HG03457 (cell line): ENCODE results near the gene NUP85.
"Not testable (repeated sequence)": the region's sequence is repeated elsewhere in the genome, so short reads cannot be mapped to it uniquely, and the experiment has no call there.

ENCODE experiments used
- ATAC-seq: cut with Tn5 transposase; IDR thresholded peaks from one replicate; pipeline ENCODE4 v1.9.1; 2021; ENCODE audit warnings: moderate number of reproducible peaks; ENCODE audit not compliant: unreplicated experiment

NUP85 gene

DNA sequence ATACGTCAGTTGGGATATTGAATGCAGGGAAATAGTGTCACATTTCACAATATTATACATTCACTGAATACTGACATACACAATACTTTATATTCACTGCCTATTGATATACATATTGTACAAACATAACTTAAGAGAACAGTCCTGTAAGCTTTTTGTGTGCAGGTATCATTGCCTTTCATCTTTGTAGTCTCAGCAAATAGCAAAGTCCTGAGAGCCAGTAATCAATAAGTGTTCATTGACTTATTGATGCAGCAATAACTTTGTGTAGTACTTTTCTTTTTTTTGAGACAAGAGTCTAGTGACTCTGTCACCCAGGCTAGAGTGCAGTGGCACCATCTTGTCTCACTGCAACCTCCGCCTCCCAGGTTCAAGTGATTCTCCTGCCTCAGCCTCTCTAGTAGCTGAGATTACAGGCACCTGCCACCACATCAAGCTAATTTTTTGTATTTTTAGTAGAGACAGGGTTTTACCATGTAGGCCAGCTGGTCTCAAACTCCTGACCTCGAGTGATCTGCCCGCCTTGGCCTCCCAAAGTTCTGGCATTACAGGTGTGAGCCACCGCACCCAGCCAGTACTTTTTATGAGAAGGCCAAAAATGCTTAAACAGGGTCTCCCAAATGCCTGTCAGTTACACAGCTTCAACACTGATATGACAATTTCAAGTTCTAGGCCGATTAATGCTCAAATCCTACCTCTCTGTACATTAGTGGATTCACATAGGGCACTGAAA lies 5.4 kb upstream of the NUP85 start:
- no peak for ATAC-seq

DNA sequence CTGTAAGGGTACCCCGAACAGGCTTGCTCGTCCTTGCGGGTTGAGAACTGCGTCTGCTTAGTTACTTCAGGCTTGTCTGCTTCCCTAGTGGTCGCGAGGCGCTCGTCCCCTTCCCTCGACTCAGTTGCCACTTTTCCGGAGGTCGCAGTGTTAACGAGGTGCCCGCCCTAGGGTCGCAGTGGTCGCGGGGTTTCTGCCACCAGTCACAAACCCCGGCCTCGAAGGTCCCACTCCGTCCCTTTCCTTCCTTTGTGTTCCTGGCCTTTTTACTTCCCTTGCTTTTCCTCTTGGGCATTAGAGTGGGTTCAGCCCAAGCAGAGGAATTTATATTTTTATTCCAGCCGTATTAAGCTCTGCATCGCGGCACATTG lies 299 bp downstream of the NUP85 start:
- ATAC-seq: no peak

DNA sequence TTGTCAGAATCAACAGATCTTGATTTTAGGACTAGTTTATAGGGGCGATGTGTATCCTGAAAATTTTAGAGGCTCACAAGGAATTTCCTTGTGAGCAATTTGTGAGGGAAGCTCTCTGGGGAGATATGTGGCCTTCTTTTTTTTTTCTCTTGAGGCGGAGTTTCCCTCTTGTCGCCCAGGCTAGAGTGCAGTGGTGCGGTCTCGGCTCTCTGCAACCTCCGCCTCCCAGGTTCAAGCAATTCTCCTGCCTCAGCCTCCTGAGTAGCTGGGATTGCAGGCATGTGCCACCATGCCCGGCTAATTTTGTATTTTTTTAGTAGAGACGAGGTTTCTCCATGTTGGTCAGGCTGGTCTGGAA lies 1.6 kb downstream of the NUP85 start:
- not testable (repeated sequence) for ATAC-seq

DNA sequence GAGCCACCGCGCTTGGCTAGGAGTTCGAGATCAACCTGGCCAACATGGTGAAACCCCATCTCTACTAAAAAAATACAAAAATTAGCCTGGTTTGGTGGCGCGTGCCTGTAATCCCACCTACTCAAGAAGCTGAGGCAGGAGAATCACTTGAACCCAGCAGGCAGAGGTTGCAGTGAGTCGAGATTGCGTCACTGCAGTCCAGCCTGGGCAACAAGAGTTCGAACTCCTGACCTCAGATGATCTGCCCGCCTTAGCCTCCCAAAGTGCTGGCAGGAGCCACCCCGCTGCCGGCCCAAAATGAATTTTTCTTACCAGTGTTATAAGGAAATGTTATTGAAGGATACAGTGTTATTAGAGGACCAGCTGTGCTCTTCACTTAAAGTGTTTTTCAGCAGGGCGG lies 2.3 kb downstream of the NUP85 start:
- no peak for ATAC-seq

DNA sequence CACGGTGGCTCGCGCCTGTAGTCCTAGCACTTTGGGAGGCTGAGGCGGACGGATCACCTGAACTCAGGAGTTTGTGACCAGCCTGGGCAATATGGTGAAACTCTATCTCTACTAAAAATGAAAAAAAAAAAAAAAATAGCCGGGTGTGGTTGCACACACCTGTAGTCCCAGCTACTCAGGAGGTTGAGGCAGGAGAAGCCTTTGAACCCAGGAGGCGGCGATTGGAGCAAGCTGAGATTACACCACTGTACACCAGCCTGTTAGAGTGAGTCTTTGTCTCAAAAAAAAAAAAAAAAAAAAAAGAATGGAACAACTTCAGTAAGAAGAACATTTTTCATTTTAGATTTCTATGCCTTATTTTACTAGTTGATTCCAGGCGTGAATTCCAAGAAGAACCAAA lies 2.7 kb downstream of the NUP85 start:
- no peak for ATAC-seq

DNA sequence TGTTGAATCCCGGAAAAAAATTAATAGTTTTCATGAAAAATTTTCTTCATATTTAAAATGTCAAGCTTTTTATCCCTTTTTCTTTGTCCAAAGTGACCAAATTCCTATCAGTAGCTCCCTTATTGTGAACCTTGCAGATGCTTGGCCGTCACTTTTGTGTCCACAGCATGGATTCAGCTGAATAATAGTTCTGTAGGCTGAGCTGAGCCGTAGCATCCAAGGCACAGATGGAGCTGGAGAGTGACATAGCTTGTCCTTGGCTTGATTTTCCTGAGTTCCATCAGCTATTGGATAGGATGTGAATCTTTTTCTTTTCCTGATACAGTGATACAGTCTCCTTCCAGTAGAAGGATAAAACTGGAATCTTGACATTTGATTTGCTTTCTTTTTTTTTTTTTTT lies 3.6 kb downstream of the NUP85 start:
- no peak for ATAC-seq

DNA sequence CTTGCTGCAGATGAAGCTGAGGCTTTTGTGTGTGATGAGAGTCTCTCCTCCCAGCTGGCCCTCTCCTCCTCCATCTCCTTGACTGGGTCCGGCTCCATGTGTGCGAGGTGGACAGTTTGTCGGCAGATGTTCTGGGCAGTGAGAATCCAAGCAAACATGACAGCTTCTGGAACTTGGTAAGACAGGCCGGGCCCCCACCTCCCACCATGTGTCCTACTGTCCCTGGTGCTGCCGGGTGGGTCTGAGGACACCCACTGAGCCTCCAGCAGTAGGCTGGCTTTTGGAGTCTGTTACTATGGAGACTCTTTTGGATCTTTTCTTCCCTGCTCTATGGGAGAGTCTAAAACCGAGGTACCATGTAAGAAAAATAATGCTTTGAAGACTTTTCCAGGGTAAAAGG lies 12.7 kb downstream of the NUP85 start:
- no peak for ATAC-seq

DNA sequence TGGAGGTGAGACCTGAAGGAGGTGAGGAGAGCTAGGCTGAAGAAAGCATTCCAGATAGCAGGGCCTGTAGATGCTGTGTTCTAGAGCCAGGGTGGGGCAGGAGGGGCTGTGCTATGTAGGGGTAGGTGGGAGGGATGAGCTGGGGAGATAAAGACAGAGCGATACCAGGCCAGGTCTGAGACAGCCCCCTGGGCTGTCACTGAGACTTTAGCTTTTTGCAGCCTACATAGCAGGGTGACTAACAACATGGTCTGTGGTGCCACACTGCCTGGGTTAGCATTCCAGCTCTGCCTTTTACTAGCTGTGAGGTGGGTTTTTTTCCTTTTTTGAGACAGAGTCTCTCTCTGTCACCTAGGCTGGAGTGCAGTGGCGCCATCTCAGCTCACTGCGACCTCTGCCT lies 14.3 kb downstream of the NUP85 start:
- ATAC-seq: no peak

DNA sequence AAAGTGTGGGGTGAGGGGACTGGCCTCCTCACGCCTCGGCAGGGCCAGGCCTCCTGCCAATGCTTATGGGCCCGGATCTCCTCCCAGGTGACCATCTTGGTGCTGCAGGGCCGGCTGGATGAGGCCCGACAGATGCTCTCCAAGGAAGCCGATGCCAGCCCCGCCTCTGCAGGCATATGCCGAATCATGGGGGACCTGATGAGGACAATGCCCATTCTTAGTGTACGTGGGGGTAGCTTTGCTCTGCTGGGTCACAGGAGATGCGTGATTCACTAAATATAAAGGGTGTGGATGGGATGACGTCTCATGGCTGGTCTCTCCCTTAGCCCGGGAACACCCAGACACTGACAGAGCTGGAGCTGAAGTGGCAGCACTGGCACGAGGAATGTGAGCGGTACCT lies 19.5 kb downstream of the NUP85 start:
- no peak for ATAC-seq

DNA sequence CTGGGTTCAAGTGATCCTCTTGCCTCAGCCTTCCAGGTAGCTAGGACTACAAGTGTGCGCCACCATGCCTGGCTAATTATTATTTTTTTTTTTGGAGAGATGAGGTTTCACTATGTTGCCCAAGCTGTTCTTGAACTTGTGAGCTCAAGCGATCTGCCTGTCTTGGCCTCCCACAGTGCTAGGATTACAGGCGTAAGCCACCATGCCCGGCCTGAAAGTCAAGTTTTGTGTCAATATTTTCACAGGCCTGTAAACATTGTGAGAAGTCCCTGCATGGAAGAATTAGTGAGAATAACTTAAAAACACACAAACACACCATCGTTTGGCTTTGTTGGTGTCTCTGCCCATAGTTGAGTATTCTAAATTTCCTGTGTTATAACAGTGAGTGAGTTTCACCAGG lies 22.2 kb downstream of the NUP85 start:
- ATAC-seq: no peak

DNA sequence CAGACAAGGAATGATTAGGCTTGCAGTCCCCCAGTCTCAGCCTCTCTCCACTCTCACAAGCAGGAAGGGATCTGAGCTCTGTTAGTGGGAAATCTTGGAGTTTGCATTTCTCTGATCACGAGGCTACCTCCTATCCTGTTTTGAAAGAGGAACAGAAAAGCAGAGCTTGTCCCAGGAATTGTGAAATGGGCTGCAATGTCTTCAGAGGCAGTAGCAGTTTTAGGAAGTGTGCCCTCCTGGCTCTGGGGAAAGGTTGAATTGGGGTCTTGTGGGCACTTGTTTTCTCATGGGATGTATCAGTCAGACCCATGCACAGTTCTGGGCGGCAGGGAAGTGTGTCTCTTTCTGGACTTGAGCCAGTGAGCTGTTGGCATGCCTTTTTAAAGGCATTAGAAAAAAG lies 22.8 kb downstream of the NUP85 start:
- ATAC-seq: no peak

DNA sequence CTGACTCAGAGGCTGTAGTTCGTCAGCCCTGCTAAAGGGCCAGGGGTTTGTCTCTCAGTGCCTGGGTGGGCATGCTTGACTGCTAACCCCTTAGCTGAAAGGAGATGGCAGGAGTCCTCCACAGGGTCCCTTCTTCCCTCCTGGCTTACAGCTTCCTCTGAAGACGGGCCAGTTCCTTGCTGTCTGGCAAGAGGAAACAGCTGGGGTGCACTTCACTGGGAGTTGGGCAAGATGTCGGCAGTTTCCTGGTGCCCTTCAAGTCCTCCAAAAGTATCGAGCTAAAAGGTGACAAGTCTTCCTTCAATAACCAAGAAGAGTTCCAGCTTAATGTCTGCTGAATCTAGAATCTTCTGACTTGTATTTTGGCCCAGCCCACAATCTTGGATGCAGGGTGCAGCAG lies 23.4 kb downstream of the NUP85 start:
- ATAC-seq: no peak

DNA sequence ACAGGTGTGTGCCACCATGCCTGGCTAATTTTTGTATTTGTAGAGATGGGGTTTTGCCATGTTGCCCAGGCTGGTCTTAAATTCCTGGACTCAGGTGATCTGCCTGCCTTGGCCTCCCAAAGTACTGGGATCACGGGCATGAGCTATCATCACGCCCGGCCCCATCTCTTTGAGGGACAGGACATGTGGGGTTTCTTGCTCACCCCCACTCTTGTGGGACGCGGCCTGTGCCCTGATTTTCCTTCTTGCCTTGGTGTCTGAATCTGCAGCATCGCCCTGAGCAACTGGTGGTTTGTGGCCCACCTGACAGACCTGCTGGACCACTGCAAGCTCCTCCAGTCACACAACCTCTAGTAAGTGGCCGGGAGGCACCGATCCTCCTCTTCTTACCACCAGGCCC lies 25.6 kb downstream of the NUP85 start:
- no peak for ATAC-seq

DNA sequence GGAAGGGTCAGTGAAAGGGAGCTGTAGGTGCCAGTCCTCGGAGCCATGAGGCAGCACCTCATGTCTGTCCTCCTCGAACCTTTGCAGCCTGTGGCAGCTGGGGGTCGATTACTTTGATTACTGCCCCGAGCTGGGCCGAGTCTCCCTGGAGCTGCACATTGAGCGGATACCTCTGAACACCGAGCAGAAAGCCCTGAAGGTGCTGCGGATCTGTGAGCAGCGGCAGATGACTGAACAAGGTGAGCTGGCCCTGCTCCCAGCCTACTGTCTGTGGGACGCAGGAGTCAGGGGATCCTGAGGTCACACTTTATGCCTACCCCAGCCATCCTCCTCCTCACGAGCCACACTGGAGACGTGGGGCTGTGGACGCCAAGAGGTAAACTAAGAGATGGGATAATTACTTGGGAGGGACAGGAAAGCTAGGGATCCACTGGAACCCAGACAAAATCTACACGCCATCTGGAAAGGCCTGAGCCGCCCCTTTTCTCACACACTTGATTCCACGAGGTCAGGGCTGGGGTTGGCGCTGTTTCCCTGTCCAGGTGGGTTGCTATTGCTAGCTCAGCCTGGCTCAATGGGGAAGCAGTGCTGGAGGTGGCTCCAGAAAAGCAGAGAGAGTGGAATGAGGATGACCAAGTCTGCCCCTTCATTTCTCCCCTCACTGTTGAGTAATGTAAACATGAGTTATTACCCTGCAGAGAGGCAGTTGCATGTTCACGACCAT lies 26.4 kb downstream of the NUP85 start:
- no peak for ATAC-seq

DNA sequence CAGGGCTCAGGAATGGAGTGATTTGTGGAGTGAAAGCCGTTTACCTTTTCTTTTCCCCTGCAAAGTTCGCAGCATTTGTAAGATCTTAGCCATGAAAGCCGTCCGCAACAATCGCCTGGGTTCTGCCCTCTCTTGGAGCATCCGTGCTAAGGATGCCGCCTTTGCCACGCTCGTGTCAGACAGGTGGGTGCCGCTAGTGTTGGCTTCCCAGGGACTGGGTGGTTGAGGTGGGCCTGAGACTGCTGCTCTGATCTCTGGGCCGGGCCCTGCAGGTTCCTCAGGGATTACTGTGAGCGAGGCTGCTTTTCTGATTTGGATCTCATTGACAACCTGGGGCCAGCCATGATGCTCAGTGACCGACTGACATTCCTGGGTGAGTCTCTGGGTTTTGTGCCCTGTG lies 27.3 kb downstream of the NUP85 start:
- ATAC-seq: no peak

DNA sequence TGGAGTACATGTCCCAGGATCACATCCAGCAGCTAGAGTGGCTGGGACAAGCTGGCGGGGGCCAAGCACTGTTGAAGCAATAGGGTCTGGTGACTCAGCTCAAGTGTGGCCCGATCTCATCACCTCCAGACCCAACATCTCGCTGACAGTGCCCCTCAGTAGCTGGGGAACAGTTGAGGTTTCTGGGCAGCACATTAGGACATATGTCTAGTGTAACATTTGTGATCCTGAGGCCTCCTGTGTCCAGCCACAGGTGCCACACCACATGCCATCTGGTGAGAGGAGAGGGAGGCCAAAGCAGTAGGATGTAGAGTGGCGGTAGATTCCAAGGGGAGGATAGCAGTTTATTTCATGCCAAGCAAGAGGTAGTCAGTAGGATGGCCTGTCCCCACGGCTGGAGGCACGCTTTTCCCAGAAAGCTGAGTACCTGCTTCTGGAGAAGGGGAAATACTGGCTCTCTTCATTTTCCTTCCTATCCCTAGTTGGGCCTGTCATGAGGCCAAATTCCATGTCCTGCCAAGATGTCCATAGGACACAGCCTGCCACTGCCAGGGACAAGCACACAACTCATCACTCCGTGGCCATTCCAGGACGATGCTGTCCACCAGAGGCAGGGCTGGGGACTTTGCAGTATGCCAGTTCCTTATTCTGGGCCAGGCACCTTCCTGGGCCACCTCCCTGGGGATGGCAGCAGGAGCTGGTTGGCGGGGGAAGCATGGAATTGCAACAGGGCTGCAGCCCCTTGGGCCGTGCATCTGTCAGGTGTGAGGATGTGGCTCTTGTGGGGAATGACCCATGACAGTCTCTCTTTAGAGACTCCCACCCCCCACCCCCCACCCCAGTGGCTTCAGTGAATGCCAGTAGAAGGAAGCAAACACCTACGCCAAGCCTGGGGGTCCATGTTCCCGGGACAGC lies 31.9 kb downstream of the NUP85 start:
- no peak for ATAC-seq

DNA sequence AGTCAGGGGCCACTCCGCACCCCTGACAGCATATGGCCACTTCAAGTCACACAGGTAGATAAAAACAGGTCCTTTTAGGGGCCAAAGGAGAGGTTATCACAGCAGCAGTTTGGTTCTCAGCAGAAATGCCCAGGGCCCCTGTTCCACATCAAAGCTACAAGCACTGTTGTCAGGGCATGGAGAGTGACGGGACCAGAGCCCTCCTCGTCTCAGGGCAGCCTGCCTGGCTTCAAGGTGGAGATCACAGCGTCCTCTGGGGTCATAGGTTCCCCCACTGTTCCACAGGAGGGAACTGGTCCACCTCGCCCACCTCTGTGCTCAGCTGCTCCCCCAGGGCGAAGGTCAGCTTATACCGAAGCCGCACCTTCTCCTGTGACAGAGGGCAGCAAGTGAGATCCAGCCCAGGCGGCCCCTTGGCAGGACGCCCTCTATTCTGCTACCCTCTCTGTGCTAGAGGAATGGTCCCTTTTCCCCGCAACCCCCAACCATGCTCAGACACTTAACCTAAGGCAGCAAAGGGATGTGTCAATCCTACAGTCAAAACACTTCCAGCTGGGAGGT lies 32.6 kb downstream of the NUP85 start:
- no peak for ATAC-seq

DNA sequence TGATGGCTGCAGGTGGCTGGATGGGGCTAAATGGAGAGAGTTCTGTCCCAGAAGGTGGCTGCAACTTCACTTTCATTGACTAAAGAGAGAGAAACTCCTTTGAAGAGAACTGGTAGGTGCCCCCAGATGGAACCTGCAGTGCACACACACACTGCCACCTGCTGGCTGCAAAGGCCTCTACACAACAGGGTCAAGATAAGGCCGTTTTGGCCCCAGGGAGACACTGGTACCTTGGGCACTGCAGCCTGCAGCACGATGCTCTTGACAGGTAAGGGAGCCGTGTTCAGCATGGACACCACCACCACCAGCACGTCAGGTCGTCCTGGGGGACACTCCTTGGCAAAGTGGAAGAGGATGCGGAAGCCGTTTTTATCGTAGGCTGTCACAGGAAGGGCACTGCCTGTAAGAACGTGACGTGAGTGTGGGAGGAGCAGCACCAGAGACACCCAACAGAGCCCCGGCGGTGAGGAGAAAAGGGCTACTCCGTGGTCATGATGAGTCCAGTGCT lies 33.3 kb downstream of the NUP85 start:
- ATAC-seq: no peak

DNA sequence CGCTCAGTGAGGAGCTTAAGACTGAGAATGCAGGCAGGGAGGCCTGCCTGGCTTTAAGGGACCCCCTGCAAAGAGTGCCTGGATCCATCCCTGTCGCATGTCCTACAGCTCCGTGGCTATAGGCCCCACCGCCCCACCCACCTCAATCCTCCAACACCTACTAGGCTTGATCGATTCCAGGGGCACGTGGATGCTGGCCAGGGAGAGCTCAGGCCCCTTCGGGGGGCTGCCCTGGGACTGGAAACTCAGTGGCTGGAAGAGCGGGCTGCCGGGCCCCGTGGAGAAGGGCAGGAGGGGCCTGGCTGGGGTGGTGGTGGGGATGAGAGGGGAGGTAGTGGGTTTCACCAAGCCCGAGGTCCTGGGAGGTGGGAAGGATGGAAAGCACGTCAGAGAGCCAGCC lies 33.7 kb downstream of the NUP85 start:
- ATAC-seq: no peak

DNA sequence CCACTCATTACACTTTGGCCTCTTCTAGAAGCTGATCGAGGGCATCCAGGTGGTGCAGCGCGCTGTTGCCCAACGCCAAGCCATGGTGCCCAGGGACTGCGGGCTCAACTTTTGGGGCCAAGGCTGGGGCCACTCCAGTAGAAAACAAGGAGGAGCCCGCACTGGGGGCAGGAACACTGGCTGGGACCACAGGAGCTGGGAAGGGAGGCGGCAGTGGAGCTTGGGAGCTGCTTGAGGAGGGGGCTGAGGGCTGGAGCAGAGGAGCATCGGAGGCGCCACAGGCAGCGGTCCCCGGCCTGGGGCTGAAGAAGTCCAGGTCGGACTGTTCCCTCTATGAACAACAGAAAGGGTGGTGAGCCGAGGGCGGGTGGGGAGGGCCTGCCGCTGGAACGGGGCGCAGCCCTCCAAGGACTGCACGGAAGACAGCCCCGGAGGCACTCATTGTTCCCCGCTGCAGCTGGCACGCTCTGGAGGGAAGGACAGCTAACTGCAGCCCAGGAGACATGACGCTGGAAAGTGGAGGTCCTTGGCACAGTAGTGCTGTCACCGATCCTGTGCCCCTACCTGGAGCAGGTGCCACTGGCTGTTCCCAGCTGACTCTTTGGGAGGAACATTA lies 34.4 kb downstream of the NUP85 start:
- ATAC-seq: no peak
